Stimulated activated CD4-positive, alpha-beta T cell treated with anti-CD3 and anti-CD28 coated beads, Interleukin-1b, Interleukin-23, amount 100 ng/mL, for 24 hours (primary cell): ENCODE data around the gene ST8SIA5.

ENCODE experiments used
- DNase-seq, 4 experiments: peaks; one replicate each; pipeline ENCODE4 v3.0.0-alpha.2; 2020; ENCODE audit warnings: low read depth in 4 of 4, low spot score in 1 of 4

ST8SIA5 gene

GRCh38 chr18:46748466-46748865 lies 8.4 kb downstream of the ST8SIA5 start:
- no peak for DNase-seq

- DNase-seq: no peak
These were observed 16.8 kb downstream of the ST8SIA5 start for GRCh38 chr18:46740046-46740445.

GRCh38 chr18:46738491-46738890 lies 18.4 kb downstream of the ST8SIA5 start:
- no peak for DNase-seq

- no peak for DNase-seq
These were observed 20.1 kb downstream of the ST8SIA5 start for GRCh38 chr18:46736736-46737135.

GRCh38 chr18:46736135-46736534 lies 20.7 kb downstream of the ST8SIA5 start:
- no peak for DNase-seq

- DNase-seq: no peak
These were observed 21.9 kb downstream of the ST8SIA5 start for GRCh38 chr18:46734981-46735380.

GRCh38 chr18:46733872-46734271 lies 23.0 kb downstream of the ST8SIA5 start:
- no peak for DNase-seq

- no peak for DNase-seq
These were observed 24.1 kb downstream of the ST8SIA5 start for GRCh38 chr18:46732801-46733200.

GRCh38 chr18:46732201-46732600 lies 24.7 kb downstream of the ST8SIA5 start:
- no peak for DNase-seq

GRCh38 chr18:46731316-46731715 lies 25.5 kb downstream of the ST8SIA5 start:
- DNase-seq: no peak

GRCh38 chr18:46728219-46728930 lies 28.5 kb downstream of the ST8SIA5 start:
- DNase-seq: no peak

GRCh38 chr18:46727177-46727576 lies 29.7 kb downstream of the ST8SIA5 start:
- no peak for DNase-seq

GRCh38 chr18:46725310-46725709 lies 31.5 kb downstream of the ST8SIA5 start:
- no peak for DNase-seq

- no peak for DNase-seq
These were observed 32.9 kb downstream of the ST8SIA5 start for GRCh38 chr18:46723856-46724415.

GRCh38 chr18:46722051-46722450 lies 34.8 kb downstream of the ST8SIA5 start:
- no peak for DNase-seq

GRCh38 chr18:46721331-46721730 lies 35.5 kb downstream of the ST8SIA5 start:
- DNase-seq: no peak

GRCh38 chr18:46720521-46720920 lies 36.3 kb downstream of the ST8SIA5 start:
- no peak for DNase-seq

GRCh38 chr18:46720092-46720491 lies 36.8 kb downstream of the ST8SIA5 start:
- DNase-seq: no peak

GRCh38 chr18:46719388-46719787 lies 37.5 kb downstream of the ST8SIA5 start:
- no peak for DNase-seq

- DNase-seq: no peak
These were observed 38.1 kb downstream of the ST8SIA5 start for GRCh38 chr18:46718501-46719341.

GRCh38 chr18:46716827-46717226 lies 40.0 kb downstream of the ST8SIA5 start:
- no peak for DNase-seq

- no peak for DNase-seq
These were observed 40.5 kb downstream of the ST8SIA5 start for GRCh38 chr18:46716336-46716735.
